ENCODE results near the gene CDK7.
A peak's percentile ranks its signal among the peaks of the same experiment; 100 is the strongest.
"Not testable (repeated sequence)": the region's sequence is repeated elsewhere in the genome, so short reads cannot be mapped to it uniquely, and the experiment has no call there.

Gene CDK7

GRCh38 chr5:69217151-69217511 lies 17.6 kb upstream of the CDK7 start:
- H3K27me3 ChIP-seq (replicated peaks; ENCODE audit: insufficient read depth, low read length), result no peaks in the 10 kb centered on the region
- no peaks in the 10 kb centered on the region for H3K4me1 ChIP-seq (ENCODE audit: low read length)
- H3F3A ChIP-seq (ENCODE audit: insufficient read depth, low read length), result peaks cover 6% of the 10 kb centered on the region
- peak overlapping the region; percentile 24; the same call in 1 of the 2 replicates for H3K9ac ChIP-seq (ENCODE audit: low read length)
- H3K36me3 ChIP-seq (replicated peaks; ENCODE audit: insufficient read depth, low read length), result no peaks in the 10 kb centered on the region
- no peaks in the 10 kb centered on the region for H3K9me3 ChIP-seq (replicated peaks; ENCODE audit: insufficient read depth, low read length)
- no peaks in the 10 kb centered on the region for H4K20me1 ChIP-seq (ENCODE audit: insufficient read depth, low read length)
- H3K27ac ChIP-seq (ENCODE audit: low read length), result peak overlapping the region; percentile 29; the same call in 1 of the 2 replicates
- peak overlapping the region; percentile 82 for H3K4me3 ChIP-seq (ENCODE audit: low read length)
- H3K79me2 ChIP-seq (ENCODE audit: low read length), result peaks cover 33% of the 10 kb centered on the region
- H3K4me2 ChIP-seq (ENCODE audit: low read depth, low read length), result peak overlapping the region; percentile 51
- H2AFZ ChIP-seq (ENCODE audit: low read length), result peak overlapping the region; percentile 77
- DNase-seq, result peak; percentile 21
- H3K9me2 ChIP-seq (replicated peaks; ENCODE audit: insufficient read depth, low read length), result no peaks in the 10 kb centered on the region
- no peak for TF ChIP-seq EZH2 (optimal IDR thresholded peaks at IDR 0.05; ENCODE audit: low read depth, low read length)
- no peak for TF ChIP-seq CTCF (IDR thresholded peaks at IDR 0.05; ENCODE audit: low read length)
- TF ChIP-seq EZH2phosphoT487 (IDR thresholded peaks at IDR 0.05; ENCODE audit: low read length), result no peak

DNA sequence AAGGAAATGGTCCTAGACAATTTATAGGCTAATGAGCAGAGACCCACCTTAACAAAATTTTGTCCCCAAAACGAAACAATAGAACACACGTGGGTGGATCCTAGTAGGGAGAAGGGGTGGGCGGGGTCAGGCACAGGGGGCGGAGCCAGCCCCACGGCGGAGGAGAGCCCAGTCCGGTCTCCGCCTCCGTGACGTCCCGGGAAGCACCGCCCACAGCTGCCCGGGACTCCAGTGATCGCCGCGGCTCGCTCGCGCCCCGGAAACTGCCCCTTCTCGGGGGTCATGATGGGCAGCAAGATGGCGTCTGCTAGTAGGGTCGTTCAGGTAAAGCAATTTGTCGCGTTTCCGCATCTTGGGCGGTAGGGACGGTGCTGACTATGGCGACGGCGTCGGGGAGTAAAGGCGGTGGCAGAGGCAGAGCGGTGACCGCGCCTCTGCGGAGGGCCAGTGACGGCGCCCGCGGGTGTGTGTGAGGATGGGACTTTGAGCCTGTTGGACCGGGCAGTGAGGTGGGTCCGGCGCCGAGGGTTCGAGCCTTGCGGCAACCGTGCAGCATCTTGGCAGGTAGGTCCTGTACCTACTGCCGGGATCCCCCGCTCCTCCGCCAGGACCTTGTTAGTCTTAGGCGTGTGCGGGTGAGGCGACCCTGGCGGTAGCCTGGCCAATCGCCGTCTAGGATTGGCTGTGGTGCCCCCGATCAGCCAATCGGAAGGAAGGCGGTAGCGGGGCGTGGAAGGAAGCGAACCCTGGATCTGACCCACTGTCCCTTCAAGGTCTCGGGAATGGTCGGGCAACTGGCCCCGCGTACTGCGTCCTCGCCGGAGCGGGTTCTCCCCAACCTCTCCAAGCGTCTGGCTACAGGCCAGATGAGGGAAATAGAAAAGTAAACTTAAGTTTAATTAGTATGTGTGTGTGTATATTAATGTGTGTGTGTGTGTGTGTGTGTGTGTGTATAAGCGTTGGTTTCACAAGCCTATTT lies 16.8 kb upstream of the CDK7 start:
- H3K9me3 ChIP-seq (replicated peaks; ENCODE audit: insufficient read depth, low read length), result no peaks in the 10 kb centered on the region
- peak; percentile 94 for DNase-seq
- H3K36me3 ChIP-seq (replicated peaks; ENCODE audit: insufficient read depth, low read length), result no peaks in the 10 kb centered on the region
- peak overlapping the region; percentile 52 for H3K4me2 ChIP-seq (ENCODE audit: low read depth, low read length)
- H3K4me1 ChIP-seq (ENCODE audit: low read length), result no peaks in the 10 kb centered on the region
- H3K9me2 ChIP-seq (replicated peaks; ENCODE audit: insufficient read depth, low read length), result no peaks in the 10 kb centered on the region
- H3K27ac ChIP-seq (ENCODE audit: low read length), result peak overlapping the region; percentile 64; the same call in 1 of the 2 replicates
- H3K9ac ChIP-seq (ENCODE audit: low read length), result peak overlapping the region; percentile 61
- no peaks in the 10 kb centered on the region for H4K20me1 ChIP-seq (ENCODE audit: insufficient read depth, low read length)
- H3K27me3 ChIP-seq (replicated peaks; ENCODE audit: insufficient read depth, low read length), result no peaks in the 10 kb centered on the region
- peak overlapping the region; percentile 81 for H2AFZ ChIP-seq (ENCODE audit: low read length)
- peaks cover 36% of the 10 kb centered on the region for H3K79me2 ChIP-seq (ENCODE audit: low read length)
- TF ChIP-seq EZH2phosphoT487 (IDR thresholded peaks at IDR 0.05; ENCODE audit: low read length) (no peak), EZH2 (optimal IDR thresholded peaks at IDR 0.05; ENCODE audit: low read depth, low read length) (no peak), CTCF (IDR thresholded peaks at IDR 0.05; ENCODE audit: low read length) (no peak)
- peaks cover 6% of the 10 kb centered on the region for H3F3A ChIP-seq (ENCODE audit: insufficient read depth, low read length)
- peak overlapping the region; percentile 82 for H3K4me3 ChIP-seq (ENCODE audit: low read length)

- Histone ChIP-seq H4K20me1 (ENCODE audit: insufficient read depth, low read length) (no peaks in the 10 kb centered on the region), H3K9me3 (replicated peaks; ENCODE audit: insufficient read depth, low read length) (no peaks in the 10 kb centered on the region), H3K4me1 (ENCODE audit: low read length) (no peaks in the 10 kb centered on the region), H3K36me3 (replicated peaks; ENCODE audit: insufficient read depth, low read length) (no peaks in the 10 kb centered on the region), H3K4me3 (ENCODE audit: low read length) (no peak overlapping the region), H3F3A (ENCODE audit: insufficient read depth, low read length) (peaks cover 6% of the 10 kb centered on the region), H3K27ac (ENCODE audit: low read length) (no peak overlapping the region), H3K9me2 (replicated peaks; ENCODE audit: insufficient read depth, low read length) (no peaks in the 10 kb centered on the region), H3K27me3 (replicated peaks; ENCODE audit: insufficient read depth, low read length) (no peaks in the 10 kb centered on the region), H3K4me2 (ENCODE audit: low read depth, low read length) (no peak overlapping the region), H3K9ac (ENCODE audit: low read length) (no peak overlapping the region), H3K79me2 (ENCODE audit: low read length) (peaks cover 36% of the 10 kb centered on the region), H2AFZ (ENCODE audit: low read length) (no peak overlapping the region)
- no peak for DNase-seq
- TF ChIP-seq EZH2phosphoT487 (IDR thresholded peaks at IDR 0.05; ENCODE audit: low read length) (no peak), EZH2 (optimal IDR thresholded peaks at IDR 0.05; ENCODE audit: low read depth, low read length) (no peak), CTCF (IDR thresholded peaks at IDR 0.05; ENCODE audit: low read length) (no peak)
Observed at GRCh38 chr5:69219939-69220338, 14.7 kb upstream of the CDK7 start.

GRCh38 chr5:69220371-69220770 lies 14.3 kb upstream of the CDK7 start:
- H3K36me3 ChIP-seq (replicated peaks; ENCODE audit: insufficient read depth, low read length); H3K4me2 ChIP-seq (ENCODE audit: low read depth, low read length); H3K27me3 ChIP-seq (replicated peaks; ENCODE audit: insufficient read depth, low read length); H3F3A ChIP-seq (ENCODE audit: insufficient read depth, low read length); H3K4me1 ChIP-seq (ENCODE audit: low read length); H3K9me3 ChIP-seq (replicated peaks; ENCODE audit: insufficient read depth, low read length); H3K9me2 ChIP-seq (replicated peaks; ENCODE audit: insufficient read depth, low read length); H2AFZ ChIP-seq (ENCODE audit: low read length); H4K20me1 ChIP-seq (ENCODE audit: insufficient read depth, low read length); H3K27ac ChIP-seq (ENCODE audit: low read length); H3K4me3 ChIP-seq (ENCODE audit: low read length); DNase-seq; H3K9ac ChIP-seq (ENCODE audit: low read length): not testable (repeated sequence)
- peaks cover 36% of the 10 kb centered on the region for H3K79me2 ChIP-seq (ENCODE audit: low read length)

GRCh38 chr5:69220833-69221232 lies 13.9 kb upstream of the CDK7 start:
- H3K9ac ChIP-seq (ENCODE audit: low read length), result not testable (repeated sequence)

More at GRCh38 chr5:69220833-69221232, 13.9 kb upstream of the CDK7 start:
- not testable (repeated sequence) for H3K27me3 ChIP-seq (replicated peaks; ENCODE audit: insufficient read depth, low read length); H3F3A ChIP-seq (ENCODE audit: insufficient read depth, low read length); H3K4me1 ChIP-seq (ENCODE audit: low read length); H3K9me2 ChIP-seq (replicated peaks; ENCODE audit: insufficient read depth, low read length); H2AFZ ChIP-seq (ENCODE audit: low read length); H3K4me3 ChIP-seq (ENCODE audit: low read length); H4K20me1 ChIP-seq (ENCODE audit: insufficient read depth, low read length); H3K4me2 ChIP-seq (ENCODE audit: low read depth, low read length); H3K27ac ChIP-seq (ENCODE audit: low read length); H3K36me3 ChIP-seq (replicated peaks; ENCODE audit: insufficient read depth, low read length); H3K9me3 ChIP-seq (replicated peaks; ENCODE audit: insufficient read depth, low read length); DNase-seq
- peaks cover 36% of the 10 kb centered on the region for H3K79me2 ChIP-seq (ENCODE audit: low read length)
